ENCODE results near the gene CORO2B.

DNA sequence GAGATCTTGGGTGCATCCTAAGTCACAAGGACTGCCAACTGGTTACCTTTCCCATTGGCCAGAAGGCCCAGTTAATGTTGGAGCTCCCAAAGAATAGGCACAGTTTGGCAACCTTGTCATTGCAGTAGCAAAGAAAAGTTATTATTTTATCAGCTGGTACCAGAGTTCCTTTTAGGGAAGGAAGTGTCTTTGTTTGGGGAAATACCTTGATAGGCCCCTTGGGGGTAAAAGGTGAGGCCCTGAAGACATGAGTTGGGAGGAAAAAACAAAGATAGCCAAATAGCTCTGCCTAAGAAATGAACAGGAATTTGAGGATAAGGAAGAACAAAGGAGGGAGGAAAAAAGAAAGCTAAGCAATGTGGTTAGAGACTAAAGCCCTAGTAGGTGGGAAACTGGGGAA is 156.1 kb downstream of the CORO2B start:
- TF ChIP-seq TOX (CRISPR knock-in tag; IDR thresholded peaks at IDR 0.05; ENCODE audit: borderline replicate concordance) (no peak), ZNF8 (CRISPR knock-in tag; IDR thresholded peaks at IDR 0.05) (no peak)

Data from SK-N-SH treated with all-trans-retinoic acid at 6 μM for 48 hours (cell line).